ENCODE results near the gene ZBTB7C.

Gene ZBTB7C

GRCh38 chr18:48348739-48349138 lies 60.4 kb downstream of the ZBTB7C start:
- Histone ChIP-seq H3K27me3 (ENCODE audit: insufficient read depth, low read length, poor library complexity) (peaks cover 4% of the 10 kb centered on the region), H3K79me2 (ENCODE audit: insufficient read depth, low read length) (no peaks in the 10 kb centered on the region), H2AFZ (ENCODE audit: low read depth, low read length) (no peak overlapping the region), H3K9me3 (ENCODE audit: insufficient read depth, low read length, severe bottlenecking) (no peaks in the 10 kb centered on the region), H3K4me3 (ENCODE audit: low read depth in 1 of 2, low read length in 2 of 2) (no peak overlapping the region), H3K4me1 (ENCODE audit: insufficient read depth, low read length) (no peaks in the 10 kb centered on the region), H3K4me2 (ENCODE audit: insufficient read depth, low read length) (no peak overlapping the region), H4K20me1 (ENCODE audit: insufficient read depth, low read length) (no peaks in the 10 kb centered on the region; the same call in 1 of the 2 replicates), H3K36me3 (ENCODE audit: insufficient read depth, low read length) (no peaks in the 10 kb centered on the region), H3K9ac (ENCODE audit: low read depth, low read length) (no peak overlapping the region), H3K27ac (ENCODE audit: low read length) (no peak overlapping the region)
- ATAC-seq (ENCODE audit: insufficient read depth, low read depth) = no peak
- DNase-seq = no peak
- TF ChIP-seq CTCF (IDR thresholded peaks at IDR 0.05; ENCODE audit: borderline replicate concordance, extremely low read depth, low read length, poor library complexity, severe bottlenecking) = no peak
- no peak for TF ChIP-seq EZH2 (IDR thresholded peaks at IDR 0.05; ENCODE audit: borderline replicate concordance, low read depth, low read length, severe bottlenecking)

DNA sequence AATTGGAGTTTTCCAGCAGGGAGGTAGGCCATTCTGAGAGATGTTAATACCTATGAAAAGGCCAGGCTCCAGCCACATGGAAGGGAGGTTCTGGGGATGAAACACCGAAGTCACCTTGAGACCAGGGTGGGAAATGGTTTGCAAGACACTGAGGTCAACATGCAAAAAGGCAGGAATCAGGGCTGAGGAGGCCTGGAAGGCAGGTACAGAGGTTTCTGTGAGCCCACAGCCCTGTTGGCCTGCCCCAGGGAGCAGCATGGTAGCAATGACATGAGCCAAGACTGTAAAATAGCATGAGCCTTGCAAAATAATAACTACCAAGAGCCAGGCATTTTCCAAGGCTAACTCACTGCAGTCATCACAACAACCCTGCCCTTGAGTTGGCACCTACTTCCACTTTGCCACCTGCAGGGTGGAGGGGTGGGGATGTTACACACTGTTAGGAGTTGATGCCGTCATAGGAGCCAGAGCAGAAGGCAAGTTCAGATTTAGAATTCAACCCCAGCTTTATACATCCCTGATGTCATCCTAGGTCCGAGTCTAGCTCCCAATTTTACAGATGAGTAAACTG lies 61.3 kb downstream of the ZBTB7C start:
- no peak for DNase-seq
- H4K20me1 ChIP-seq (ENCODE audit: insufficient read depth, low read length) = no peaks in the 10 kb centered on the region; the same call in 1 of the 2 replicates
- no peak for TF ChIP-seq CTCF (IDR thresholded peaks at IDR 0.05; ENCODE audit: borderline replicate concordance, extremely low read depth, low read length, poor library complexity, severe bottlenecking)
- TF ChIP-seq EZH2 (IDR thresholded peaks at IDR 0.05; ENCODE audit: borderline replicate concordance, low read depth, low read length, severe bottlenecking) = no peak

DNA sequence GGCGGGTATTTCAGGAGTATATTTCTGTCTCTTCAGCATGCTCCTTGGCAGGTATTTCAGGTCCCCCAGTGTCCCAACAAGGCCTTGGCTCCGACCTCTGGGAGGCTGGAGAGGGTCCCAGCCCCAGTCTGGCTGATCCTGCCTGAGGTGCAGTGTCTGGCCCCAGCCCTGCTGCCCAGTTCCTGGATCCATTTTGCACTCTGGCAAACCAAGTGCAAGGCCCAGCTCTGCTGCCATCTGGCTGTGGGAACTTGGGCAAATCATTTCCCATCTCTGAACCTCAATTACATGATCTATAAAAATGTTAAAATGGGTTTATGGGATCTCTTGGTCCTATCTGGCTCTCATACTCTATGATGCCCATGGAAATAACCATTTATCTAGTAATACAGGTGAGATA lies 63.6 kb downstream of the ZBTB7C start:
- peaks cover 30% of the 10 kb centered on the region for H3K27me3 ChIP-seq (ENCODE audit: insufficient read depth, low read length, poor library complexity)
- no peak for DNase-seq
- no peak overlapping the region for H3K4me2 ChIP-seq (ENCODE audit: insufficient read depth, low read length)
- H3K27ac ChIP-seq (ENCODE audit: low read length) = no peak overlapping the region
- H4K20me1 ChIP-seq (ENCODE audit: insufficient read depth, low read length) = no peaks in the 10 kb centered on the region
- no peaks in the 10 kb centered on the region for H3K9me3 ChIP-seq (ENCODE audit: insufficient read depth, low read length, severe bottlenecking)
- no peak overlapping the region for H3K4me3 ChIP-seq (ENCODE audit: low read depth in 1 of 2, low read length in 2 of 2)
- no peak for ATAC-seq (ENCODE audit: insufficient read depth, low read depth)
- no peaks in the 10 kb centered on the region for H3K4me1 ChIP-seq (ENCODE audit: insufficient read depth, low read length)
- no peaks in the 10 kb centered on the region for H3K36me3 ChIP-seq (ENCODE audit: insufficient read depth, low read length)
- H2AFZ ChIP-seq (ENCODE audit: low read depth, low read length) = no peak overlapping the region
- no peak overlapping the region for H3K9ac ChIP-seq (ENCODE audit: low read depth, low read length)
- no peaks in the 10 kb centered on the region for H3K79me2 ChIP-seq (ENCODE audit: insufficient read depth, low read length)
- peak; percentile 50 for TF ChIP-seq CTCF (IDR thresholded peaks at IDR 0.05; ENCODE audit: borderline replicate concordance, extremely low read depth, low read length, poor library complexity, severe bottlenecking)
- no peak for TF ChIP-seq EZH2 (IDR thresholded peaks at IDR 0.05; ENCODE audit: borderline replicate concordance, low read depth, low read length, severe bottlenecking)

More for the DNA sequence above, 61.3 kb downstream of the ZBTB7C start:
- no peak overlapping the region for H2AFZ ChIP-seq (ENCODE audit: low read depth, low read length)
- H3K4me3 ChIP-seq (ENCODE audit: low read depth in 1 of 2, low read length in 2 of 2) = no peak overlapping the region
- no peaks in the 10 kb centered on the region for H3K9me3 ChIP-seq (ENCODE audit: insufficient read depth, low read length, severe bottlenecking)
- no peak for ATAC-seq (ENCODE audit: insufficient read depth, low read depth)
- peaks cover 12% of the 10 kb centered on the region for H3K27me3 ChIP-seq (ENCODE audit: insufficient read depth, low read length, poor library complexity)
- H3K36me3 ChIP-seq (ENCODE audit: insufficient read depth, low read length) = no peaks in the 10 kb centered on the region
- no peak overlapping the region for H3K27ac ChIP-seq (ENCODE audit: low read length)
- H3K9ac ChIP-seq (ENCODE audit: low read depth, low read length) = no peak overlapping the region
- H3K4me1 ChIP-seq (ENCODE audit: insufficient read depth, low read length) = no peaks in the 10 kb centered on the region
- no peaks in the 10 kb centered on the region for H3K79me2 ChIP-seq (ENCODE audit: insufficient read depth, low read length)
- H3K4me2 ChIP-seq (ENCODE audit: insufficient read depth, low read length) = no peak overlapping the region
